Lung (tissue), 12 donors: ENCODE results near the gene SLC38A11. TPM values are rescaled to one million over a fixed set of nuclear protein-coding genes. Genes with fewer than 3 reads are reported as not detected.

ENCODE experiments used
- ATAC-seq: fragments of 200-7000 bp; cut with Tn5 transposase; one replicate; pipeline ENCODE4 v1.9.1; 2020; ENCODE audit warnings: moderate number of reproducible peaks; ENCODE audit not compliant: insufficient read depth, low FRiP score
- DNase-seq, 3 donors: peaks; one replicate each; pipeline ENCODE4 v3.0.0-alpha.2; 2013 to 2017
- H3K27ac ChIP-seq, 2 donors: one replicate each; pipeline ENCODE4 v1.5.1; 2013; ENCODE audit warnings: mild to moderate bottlenecking in 2 of 2, moderate library complexity in 2 of 2, control low read depth in 1 of 2, inconsistent platforms in 1 of 2, low read depth in 1 of 2, low read length in 1 of 2
- H3K27me3 ChIP-seq, 3 donors: one replicate each; pipeline ENCODE4 v1.5.1; 2013; ENCODE audit warnings: low read length in 2 of 3; ENCODE audit not compliant: control insufficient read depth in 3 of 3, insufficient read depth in 3 of 3
- H3K36me3 ChIP-seq, 4 donors: one replicate each; pipeline ENCODE4 v1.5.1; 2013; ENCODE audit warnings: low read length in 4 of 4, mild to moderate bottlenecking in 1 of 4, moderate library complexity in 1 of 4; ENCODE audit not compliant: control insufficient read depth in 4 of 4, insufficient read depth in 4 of 4
- H3K4me1 ChIP-seq, 5 donors: one replicate each; pipeline ENCODE4 v1.5.1; 2013; ENCODE audit warnings: low read length in 5 of 5, mild to moderate bottlenecking in 2 of 5, moderate library complexity in 1 of 5; ENCODE audit not compliant: control insufficient read depth in 5 of 5, insufficient read depth in 5 of 5
- H3K4me3 ChIP-seq: one replicate; pipeline ENCODE4 v1.5.1; 2013; ENCODE audit warnings: mild to moderate bottlenecking, control low read depth, moderate library complexity
- H3K9ac ChIP-seq, 2 donors: one replicate each; pipeline ENCODE4 v1.5.1; 2013; ENCODE audit warnings: low read length in 2 of 2, control low read depth in 1 of 2; ENCODE audit not compliant: insufficient read depth in 1 of 2
- H3K9me3 ChIP-seq, 4 donors: one replicate each; pipeline ENCODE4 v1.5.1; 2013; ENCODE audit warnings: low read length in 3 of 4, mild to moderate bottlenecking in 1 of 4, moderate library complexity in 1 of 4; ENCODE audit not compliant: control insufficient read depth in 4 of 4, insufficient read depth in 3 of 4
- CTCF ChIP-seq: IDR thresholded peaks from 2 replicates; pipeline ENCODE4 v1.5.1; 2012; ENCODE audit warnings: mild to moderate bottlenecking; ENCODE audit errors: control extremely low read depth, extremely low read depth
- WGBS, 2 donors: extraction: QIAGEN DNeasy Blood & Tissue Kit; methylation state at CpG; one replicate each; pipeline ENCODE4 v1.1.7; 2013; 5-methylcytosine and 5-hydroxymethylcytosine counted together
- polyA plus RNA-seq, 2 donors: library from polyadenylated mRNA; stranded (reverse); fragments of 200-250 nt; gene quantifications; one replicate each; pipeline ENCODE4 v1.2.1, GENCODE V29; 2013
- total RNA-seq, 2 donors: library from RNA; depleted of rRNA in 1 of 2; stranded (reverse); fragments of >200 nt in 1 of 2; gene quantifications; one replicate each; pipeline ENCODE4 v1.2.1, GENCODE V29; 2014 to 2021
- donor health status: control.
- donor health status: control.
- donor health status: Bipolar disorder and iron deficiency.
- donor health status: healthy.
- donor health status: DM: yes; HTN: yes; CAD: no.

Gene SLC38A11
- total and polyA plus RNA-seq, 4 donors = 0.10 to 1.2 (median 0.15) TPM; not detected in 1

GRCh38 chr2:164967781-164968228 lies 12.5 kb upstream of the SLC38A11 start:
- no peak for DNase-seq
- H3K27me3 ChIP-seq = no peaks in the 10 kb centered on the region
- WGBS, 2 donors = 80 to 86% methylated on average over 2 of the region's 2 CpGs
- no peak overlapping the region for H3K27ac ChIP-seq
- no peaks in the 10 kb centered on the region for H3K36me3 ChIP-seq
- H3K9ac ChIP-seq = no peak overlapping the region
- H3K9me3 ChIP-seq = no peaks in the 10 kb centered on the region
- H3K4me1 ChIP-seq = no peaks in the 10 kb centered on the region
- peak; percentile 78 for ATAC-seq
- H3K4me3 ChIP-seq = no peak overlapping the region
- no peak for TF ChIP-seq CTCF

- no peak overlapping the region for H3K4me3 ChIP-seq
- H3K36me3 ChIP-seq = no peaks in the 10 kb centered on the region
- H3K9ac ChIP-seq = no peak overlapping the region
- ATAC-seq (no peak), DNase-seq (no peak)
- 67 to 82% methylated on average over 2 of the region's 2 CpGs for WGBS, 2 donors
- H3K9me3 ChIP-seq = no peaks in the 10 kb centered on the region
- H3K27ac ChIP-seq = no peak overlapping the region
- no peaks in the 10 kb centered on the region for H3K4me1 ChIP-seq
- no peaks in the 10 kb centered on the region for H3K27me3 ChIP-seq
- TF ChIP-seq CTCF = no peak
Measured at GRCh38 chr2:164967361-164967760, 12.0 kb upstream of the SLC38A11 start.

GRCh38 chr2:164964700-164965099 lies 9.4 kb upstream of the SLC38A11 start:
- Histone ChIP-seq H3K9me3 (no peaks in the 10 kb centered on the region), H3K27ac (no peak overlapping the region), H3K4me3 (no peak overlapping the region), H3K4me1 (no peaks in the 10 kb centered on the region), H3K36me3 (no peaks in the 10 kb centered on the region), H3K9ac (no peak overlapping the region), H3K27me3 (no peaks in the 10 kb centered on the region)
- 42 to 75% methylated on average over 1 of the region's 1 CpG for WGBS, 2 donors
- no peak for TF ChIP-seq CTCF
- ATAC-seq (no peak), DNase-seq (no peak)

- H3K4me1 ChIP-seq = peaks cover 0 to 1% (median 0%) of the 10 kb centered on the region in 5 donors
- TF ChIP-seq CTCF = no peak
- DNase-seq = no peak
- no peak overlapping the region for H3K27ac ChIP-seq
- 65 to 87% methylated on average over 2 of the region's 2 CpGs for WGBS, 2 donors
- H3K4me3 ChIP-seq = no peak overlapping the region
- H3K27me3 ChIP-seq = peaks cover 0 to 2% (median 0%) of the 10 kb centered on the region in 3 donors
- no peak for ATAC-seq
- H3K36me3 ChIP-seq = no peaks in the 10 kb centered on the region
- no peaks in the 10 kb centered on the region for H3K9me3 ChIP-seq
- H3K9ac ChIP-seq = no peak overlapping the region
Measured at GRCh38 chr2:164960159-164960558, 4.8 kb upstream of the SLC38A11 start.
